ENCODE measurements around the gene KCTD4. TPM values are rescaled to one million over a fixed set of nuclear protein-coding genes. Genes with fewer than 3 reads are reported as not detected.

Gene KCTD4
- total and polyA plus RNA-seq, 2 donors (not counting 3 experiments of a cell fraction or from before 2014, with no cell fraction given), result not detected

DNA sequence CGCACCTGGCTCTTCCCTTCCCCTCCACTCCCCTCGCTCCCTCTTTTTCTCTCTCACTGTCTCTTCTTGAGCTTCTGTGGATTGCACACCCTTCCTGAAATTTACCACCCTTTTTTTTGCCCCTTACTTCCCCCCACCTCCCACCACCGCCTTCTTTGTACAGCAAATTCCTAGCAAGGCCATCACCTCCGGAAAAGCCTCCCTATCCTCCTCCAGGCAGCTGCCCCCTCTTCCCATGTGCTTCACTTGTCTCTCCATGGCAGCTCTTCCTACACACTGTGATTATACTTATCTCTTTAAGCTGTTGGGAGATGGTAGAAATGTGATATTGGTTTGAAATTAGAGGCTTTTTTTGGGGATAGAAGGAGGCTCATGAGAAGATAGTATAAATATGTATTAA, 28.3 kb upstream of the KCTD4 start:
- dilution Hi-C loops (cut with MboI; ENCODE audit: extremely low pct_ligation_motif_present, low sequenced_read_pairs) (no loop called here), intact Hi-C loops (cut with micrococcal nuclease) (no loop called here)
- CTCF ChIA-PET, result interaction anchor here (0.7 to 1.3 kb wide), 4 partner anchors 12 to 109 kb away, joined by 3 to 4 read pairs (median 4); no protein-coding TSS in a partner anchor
- no TSS peak for BruUV-seq (replicated peaks)
- Histone ChIP-seq H3K4me1 (ENCODE audit: control insufficient read depth, extremely low read depth, insufficient read depth, low read length) (no peaks in the 10 kb centered on the region), H3K79me2 (ENCODE audit: control insufficient read depth, insufficient read depth, low read length) (no peaks in the 10 kb centered on the region), H3K27me3 (ENCODE audit: control insufficient read depth in 2 of 2, insufficient read depth in 2 of 2, low read length in 2 of 2) (no peaks in the 10 kb centered on the region), H4K20me1 (replicated peaks; ENCODE audit: control insufficient read depth, extremely low read depth, insufficient read depth, low read length) (no peaks in the 10 kb centered on the region), H2AFZ (ENCODE audit: low read depth, low read length) (no peak overlapping the region), H3K4me2 (ENCODE audit: insufficient read depth, low read length) (no peak overlapping the region), H3K4me3 (replicated peaks in 1 of 3; ENCODE audit: insufficient read depth in 1 of 3, low read depth in 1 of 3, low read length in 3 of 3) (no peak overlapping the region), H3K9me3 (replicated peaks; ENCODE audit: control insufficient read depth, insufficient read depth, low read length) (no peaks in the 10 kb centered on the region), H3K36me3 (ENCODE audit: control insufficient read depth in 2 of 2, extremely low read depth in 1 of 2, insufficient read depth in 2 of 2, low read length in 2 of 2) (no peaks in the 10 kb centered on the region), H3K9me1 (replicated peaks; ENCODE audit: control insufficient read depth, extremely low read depth, insufficient read depth, low read length) (no peaks in the 10 kb centered on the region), H3K27ac (ENCODE audit: insufficient read depth, low read depth, low read length) (no peak overlapping the region), H3K9ac (replicated peaks; ENCODE audit: extremely low read depth, insufficient read depth, low read length) (no peak overlapping the region)
- TF ChIP-seq POLR2A (IDR thresholded peaks at IDR 0.05; ENCODE audit: low read depth, low read length) (no peak), POLR2AphosphoS5 (IDR thresholded peaks at IDR 0.05; ENCODE audit: insufficient read depth, low read depth, low read length) (no peak), MYC (IDR thresholded peaks at IDR 0.05; ENCODE audit: low read depth, low read length) (no peak), EZH2 (IDR thresholded peaks at IDR 0.05; ENCODE audit: borderline replicate concordance, low read depth, low read length, severe bottlenecking) (no peak), FOS (IDR thresholded peaks at IDR 0.05; ENCODE audit: borderline replicate concordance, insufficient read depth, low read length) (no peak), JUN (IDR thresholded peaks at IDR 0.05; ENCODE audit: borderline replicate concordance, insufficient read depth, insufficient read length, low read depth) (no peak), MAX (IDR thresholded peaks at IDR 0.05; ENCODE audit: insufficient read depth, insufficient read length) (no peak), GATA2 (IDR thresholded peaks at IDR 0.05; ENCODE audit: insufficient read depth, insufficient read length, low read depth, low read length) (no peak)
- TF ChIP-seq, protein P1, sequence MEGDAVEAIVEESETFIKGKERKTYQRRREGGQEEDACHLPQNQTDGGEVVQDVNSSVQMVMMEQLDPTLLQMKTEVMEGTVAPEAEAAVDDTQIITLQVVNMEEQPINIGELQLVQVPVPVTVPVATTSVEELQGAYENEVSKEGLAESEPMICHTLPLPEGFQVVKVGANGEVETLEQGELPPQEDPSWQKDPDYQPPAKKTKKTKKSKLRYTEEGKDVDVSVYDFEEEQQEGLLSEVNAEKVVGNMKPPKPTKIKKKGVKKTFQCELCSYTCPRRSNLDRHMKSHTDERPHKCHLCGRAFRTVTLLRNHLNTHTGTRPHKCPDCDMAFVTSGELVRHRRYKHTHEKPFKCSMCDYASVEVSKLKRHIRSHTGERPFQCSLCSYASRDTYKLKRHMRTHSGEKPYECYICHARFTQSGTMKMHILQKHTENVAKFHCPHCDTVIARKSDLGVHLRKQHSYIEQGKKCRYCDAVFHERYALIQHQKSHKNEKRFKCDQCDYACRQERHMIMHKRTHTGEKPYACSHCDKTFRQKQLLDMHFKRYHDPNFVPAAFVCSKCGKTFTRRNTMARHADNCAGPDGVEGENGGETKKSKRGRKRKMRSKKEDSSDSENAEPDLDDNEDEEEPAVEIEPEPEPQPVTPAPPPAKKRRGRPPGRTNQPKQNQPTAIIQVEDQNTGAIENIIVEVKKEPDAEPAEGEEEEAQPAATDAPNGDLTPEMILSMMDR (IDR thresholded peaks at IDR 0.05; ENCODE audit: extremely low read depth in 1 of 2, insufficient read depth in 1 of 2, low read depth in 1 of 2, low read length in 2 of 2), result no peak
- FAIRE-seq (no peak), DNase-seq (ENCODE audit: low read depth, low spot score) (no peak)
- POLR2A ChIA-PET, result interaction anchor here (0.7 kb wide), 1 partner anchor 80 kb away, joined by 3 read pairs; no protein-coding TSS in a partner anchor
